Ishikawa (cell line): ENCODE measurements around the gene FAM117B.

ENCODE experiments used
- EP300 ChIP-seq: IDR thresholded peaks from 2 replicates; pipeline ENCODE4 v1.6.1; 2012; ENCODE audit warnings: borderline replicate concordance
- FOXM1 ChIP-seq: IDR thresholded peaks from 2 replicates; pipeline ENCODE4 v1.6.1; 2012; ENCODE audit warnings: low read depth, borderline replicate concordance
- MAX ChIP-seq: IDR thresholded peaks from 2 replicates; pipeline ENCODE4 v1.6.1; 2012
- RAD21 ChIP-seq: IDR thresholded peaks from 2 replicates; pipeline ENCODE4 v1.6.1; 2012; ENCODE audit warnings: low read depth
- REST ChIP-seq: IDR thresholded peaks from 2 replicates; pipeline ENCODE4 v1.6.1; 2012; ENCODE audit warnings: low read depth, mild to moderate bottlenecking
- TAF1 ChIP-seq: IDR thresholded peaks from 2 replicates; pipeline ENCODE4 v1.6.1; 2012; ENCODE audit warnings: low read depth, mild to moderate bottlenecking
- TEAD4 ChIP-seq: IDR thresholded peaks from 2 replicates; pipeline ENCODE4 v1.6.1; 2012
- YY1 ChIP-seq: IDR thresholded peaks from 2 replicates; pipeline ENCODE4 v1.6.1; 2012; ENCODE audit warnings: low read depth

- TF ChIP-seq YY1 (no peak), RAD21 (no peak), REST (no peak), TAF1 (no peak), TEAD4 (no peak), FOXM1 (no peak), EP300 (no peak), MAX (no peak)
Measured at GRCh38 chr2:202717598-202718310, 83.0 kb downstream of the FAM117B start.
